HG03442 (cell line): Measurements from ENCODE around the gene RNU1-3.
"Not testable (repeated sequence)": the region's sequence is repeated elsewhere in the genome, so short reads cannot be mapped to it uniquely, and the experiment has no call there.

Experiments used
- ATAC-seq: cut with Tn5 transposase; IDR thresholded peaks from one replicate; pipeline ENCODE4 v1.9.1; 2021; ENCODE audit warnings: mild to moderate bottlenecking, moderate library complexity; ENCODE audit not compliant: unreplicated experiment

The RNU1-3 gene

GRCh38 chr1:16666502-16667413, at the start of gene RNU1-3:
Gene RNU1-3, minus strand, starts transcription at chr1:16666948.
- peak; percentile 70 for ATAC-seq

- not testable (repeated sequence) for ATAC-seq
These were observed 46.7 kb upstream of the RNU1-3 start for GRCh38 chr1:16713480-16713879.

DNA sequence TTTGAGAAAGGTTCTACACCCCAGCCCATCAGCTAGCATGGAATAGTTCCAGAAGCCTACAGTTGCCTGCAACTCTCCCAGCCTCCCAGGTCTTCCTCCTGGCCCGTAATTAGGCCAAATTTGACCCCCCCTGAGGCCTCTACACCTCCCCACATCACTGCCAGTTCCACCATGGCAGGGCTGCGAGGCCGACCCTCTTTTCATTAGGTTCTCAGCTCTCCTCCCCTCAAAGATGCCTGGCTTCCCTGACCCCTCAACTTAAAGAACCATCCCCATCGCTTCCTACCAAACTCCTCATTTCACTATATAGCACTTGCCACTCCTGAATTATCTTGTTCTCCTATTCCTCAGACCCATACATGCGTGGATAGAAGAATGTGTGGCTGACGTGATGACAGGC, 46.2 kb upstream of the RNU1-3 start:
- not testable (repeated sequence) for ATAC-seq

DNA sequence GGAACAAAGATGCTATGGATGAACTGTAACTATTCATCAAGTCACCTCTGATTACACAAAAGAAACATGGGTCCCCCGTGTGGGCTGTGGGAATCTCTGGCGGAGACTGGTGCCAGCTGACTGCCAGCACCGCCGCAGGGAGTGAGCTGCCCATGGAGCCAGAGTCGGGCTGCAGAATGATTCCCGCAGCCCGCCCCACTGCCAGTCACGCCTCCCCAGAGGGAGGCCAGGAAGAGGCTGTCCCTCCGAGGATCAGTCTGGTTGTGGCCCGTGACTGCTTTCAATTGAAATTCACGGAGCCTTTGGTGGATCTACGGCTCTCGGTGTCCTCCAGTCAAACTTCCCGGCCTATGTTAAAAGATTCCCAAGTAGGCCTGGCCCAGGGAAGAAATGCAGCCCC, 45.8 kb upstream of the RNU1-3 start:
- ATAC-seq: not testable (repeated sequence)

GRCh38 chr1:16712131-16712530, 45.4 kb upstream of the RNU1-3 start:
- not testable (repeated sequence) for ATAC-seq

DNA sequence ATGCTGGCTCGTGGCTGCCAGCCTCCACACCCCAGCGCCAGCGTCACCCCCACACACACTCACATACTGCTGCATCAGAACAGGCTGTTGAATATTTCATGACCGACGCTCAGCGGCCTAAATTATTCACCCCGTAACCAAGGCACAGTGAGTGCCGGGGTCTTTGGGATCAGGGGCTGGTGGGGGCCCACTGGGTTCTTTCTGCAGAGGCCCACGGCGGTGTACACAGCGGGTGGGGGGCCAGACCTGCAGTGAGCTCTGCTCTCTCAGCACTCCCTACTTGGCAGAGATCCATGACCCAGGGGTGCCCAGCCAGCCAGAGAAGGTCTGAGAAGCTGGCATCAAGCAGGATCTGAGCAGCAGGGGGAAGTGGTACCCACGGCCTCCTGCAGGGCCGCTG, 43.9 kb upstream of the RNU1-3 start:
- not testable (repeated sequence) for ATAC-seq

DNA sequence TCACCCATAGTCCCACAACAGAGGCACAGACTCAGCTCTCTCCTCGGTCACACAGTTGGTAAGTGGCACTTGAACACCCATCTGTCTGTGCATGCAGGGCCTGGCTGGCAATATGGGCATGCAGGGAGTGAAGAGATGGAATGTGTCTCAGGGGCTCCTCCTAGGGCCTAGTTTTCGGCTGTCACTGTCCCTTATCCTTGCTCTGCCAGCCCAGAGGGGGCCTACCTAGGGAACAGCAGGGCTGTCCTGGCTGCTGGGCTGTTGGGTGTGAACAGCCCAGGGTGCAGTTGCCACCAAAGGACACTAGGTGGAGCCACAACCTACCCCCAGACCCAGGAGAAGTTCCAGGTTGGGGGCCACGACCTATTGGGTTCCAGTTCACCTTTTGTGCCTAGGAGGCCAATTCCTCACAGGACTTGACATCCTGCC, 42.9 kb upstream of the RNU1-3 start:
- ATAC-seq: not testable (repeated sequence)

GRCh38 chr1:16708704-16709103, 42.0 kb upstream of the RNU1-3 start:
- not testable (repeated sequence) for ATAC-seq

DNA sequence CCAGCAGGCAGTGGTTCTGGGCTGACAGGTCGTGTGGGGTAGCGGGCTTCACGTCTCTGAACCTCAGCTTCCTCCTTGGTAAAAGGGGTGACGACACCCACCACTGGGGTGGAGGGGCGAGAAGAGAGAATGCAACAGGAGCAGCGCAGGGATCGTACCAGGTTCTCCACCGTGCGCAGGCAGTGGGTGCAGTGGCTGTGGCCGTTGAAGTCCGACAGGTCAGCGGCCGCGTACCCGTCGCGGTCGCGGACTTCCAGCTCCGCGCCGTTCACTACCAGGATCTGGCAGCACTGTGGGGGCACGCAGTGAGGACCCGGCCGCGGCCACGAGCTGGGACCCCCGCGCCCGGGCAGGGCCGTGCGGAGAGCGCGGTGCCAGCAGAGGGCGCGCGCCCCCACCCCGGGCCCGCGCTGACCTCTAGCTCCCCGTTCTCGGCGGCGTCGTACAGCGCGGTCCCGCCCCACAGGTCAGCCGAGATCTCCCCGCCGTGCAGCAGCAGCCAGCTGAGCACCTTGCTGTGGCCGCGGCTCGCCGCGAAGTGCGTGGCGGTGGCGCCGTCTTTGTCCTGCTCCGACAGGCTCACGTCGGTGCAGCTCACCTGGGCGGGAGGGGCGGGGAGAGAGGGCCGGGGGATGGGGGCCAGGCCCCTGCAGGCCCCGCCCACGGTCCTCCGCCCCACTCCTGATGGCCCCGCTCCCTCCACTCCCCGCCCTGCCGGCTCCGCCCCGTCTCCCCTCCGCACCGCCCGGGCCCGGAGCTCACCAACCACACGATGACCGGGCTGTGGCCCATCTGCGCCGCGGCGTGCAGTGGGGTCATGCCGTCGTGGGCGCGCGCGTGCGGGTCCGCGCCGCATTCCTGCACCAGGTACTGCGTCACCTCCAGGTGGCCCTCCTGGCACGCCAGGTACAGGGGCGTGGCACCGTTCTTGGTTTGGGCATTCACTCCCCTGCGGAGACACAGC, 40.7 kb upstream of the RNU1-3 start:
- not testable (repeated sequence) for ATAC-seq

DNA sequence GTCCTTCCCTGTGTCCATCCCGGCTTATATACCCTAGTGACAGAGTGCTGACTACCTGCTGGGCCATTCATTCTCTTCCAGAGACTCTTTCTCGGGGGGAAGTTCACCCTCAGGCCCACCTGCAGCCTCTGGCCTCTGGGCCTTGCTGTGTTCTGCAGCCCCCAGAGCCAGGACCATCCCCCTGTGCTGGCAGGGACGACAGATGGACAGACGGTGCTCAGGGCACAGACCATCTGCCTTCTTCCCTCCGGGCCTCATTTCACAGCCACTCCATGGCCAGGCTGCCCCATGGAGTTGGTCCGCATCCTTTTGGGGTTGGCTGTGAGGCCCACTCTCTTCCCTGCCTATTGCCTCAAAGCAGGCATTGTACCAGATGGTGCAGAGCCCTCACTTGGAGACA, 39.6 kb upstream of the RNU1-3 start:
- not testable (repeated sequence) for ATAC-seq

DNA sequence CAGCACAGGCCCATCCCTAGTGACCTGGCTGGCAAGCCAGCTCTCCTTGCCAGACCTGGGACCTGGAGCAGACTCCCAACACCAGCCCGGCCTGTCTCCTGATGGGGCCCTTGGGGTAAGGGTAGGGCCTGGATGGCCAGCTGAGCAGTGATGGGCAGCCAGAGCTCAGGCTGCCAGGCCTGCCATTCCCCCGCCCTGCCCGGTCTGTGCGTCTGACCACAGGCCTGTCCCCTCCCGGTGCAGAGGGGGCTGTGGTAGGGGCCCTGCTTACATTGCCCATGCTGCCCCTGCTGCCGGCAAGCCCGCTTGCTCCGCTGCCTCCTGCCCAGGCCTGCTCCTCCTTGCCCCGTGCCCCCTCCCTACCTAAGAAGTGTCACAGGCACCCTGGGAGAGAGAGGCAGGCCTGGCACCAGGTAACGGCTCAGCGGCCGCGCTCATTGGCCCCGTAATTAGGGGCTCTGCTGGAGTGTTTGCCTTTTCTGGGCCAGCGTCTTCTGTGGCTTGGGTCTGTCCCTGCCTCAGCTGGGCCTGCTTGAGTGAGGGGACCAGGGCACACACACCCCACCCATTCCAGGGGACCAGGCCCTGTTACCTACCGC, 37.9 kb upstream of the RNU1-3 start:
- not testable (repeated sequence) for ATAC-seq

- ATAC-seq: not testable (repeated sequence)
These were observed 37.3 kb upstream of the RNU1-3 start for GRCh38 chr1:16704076-16704475.

DNA sequence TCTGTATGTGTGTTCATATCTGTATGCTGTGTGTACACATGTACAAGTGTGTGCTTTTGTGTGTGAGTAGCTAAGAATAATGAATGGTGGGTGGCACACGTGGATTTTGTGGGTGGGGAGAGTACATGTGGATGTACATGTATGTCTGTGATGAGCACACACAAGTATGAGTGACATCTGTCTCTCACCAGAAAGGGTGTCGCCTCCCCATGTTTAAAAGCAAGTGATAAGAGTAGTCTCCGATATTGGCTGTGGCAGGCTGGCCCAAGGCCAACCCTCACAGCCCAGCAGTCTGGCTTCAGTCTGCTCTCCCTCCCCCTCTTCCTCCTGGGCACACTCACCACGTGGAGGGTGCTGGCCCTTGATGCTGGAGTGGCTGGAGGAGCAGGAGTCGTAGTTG, 36.9 kb upstream of the RNU1-3 start:
- not testable (repeated sequence) for ATAC-seq

- not testable (repeated sequence) for ATAC-seq
These were observed 36.4 kb upstream of the RNU1-3 start for GRCh38 chr1:16703141-16703540.

- ATAC-seq: not testable (repeated sequence)
These were observed 35.5 kb upstream of the RNU1-3 start for GRCh38 chr1:16702280-16702679.

DNA sequence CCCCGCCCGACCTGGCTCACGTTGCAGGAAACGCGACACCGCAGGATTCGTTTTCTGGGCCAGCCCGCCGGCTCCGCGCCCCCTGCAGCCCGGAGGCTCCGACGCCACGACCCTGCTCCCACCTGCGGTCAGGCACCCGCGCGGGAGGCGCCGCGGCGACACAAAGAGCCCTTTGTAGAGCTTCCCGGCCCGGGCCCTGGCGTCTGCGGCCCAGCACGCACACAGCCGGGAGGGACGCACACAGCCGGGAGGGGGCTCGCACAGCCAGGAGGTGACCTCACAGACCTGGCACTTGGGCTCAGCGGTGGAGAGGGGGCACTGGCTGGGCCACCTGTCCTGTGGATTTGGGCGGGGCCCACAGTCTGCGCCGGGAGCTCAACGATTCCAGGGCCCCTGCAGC, 34.4 kb upstream of the RNU1-3 start:
- not testable (repeated sequence) for ATAC-seq

GRCh38 chr1:16700138-16700895, 33.6 kb upstream of the RNU1-3 start:
- ATAC-seq: not testable (repeated sequence)

- not testable (repeated sequence) for ATAC-seq
These were observed 32.7 kb upstream of the RNU1-3 start for GRCh38 chr1:16699440-16699839.

- ATAC-seq: not testable (repeated sequence)
These were observed 30.4 kb upstream of the RNU1-3 start for GRCh38 chr1:16697152-16697551.
